Measurements from ENCODE around the gene TIAL1. TPM values are rescaled to one million over a fixed set of nuclear protein-coding genes. Genes with fewer than 3 reads are reported as not detected.

TIAL1 gene
- total and polyA plus RNA-seq, 2 experiments from 2014 or later = 92.6 to 131 TPM

- no peak for TF ChIP-seq ZNF462 (CRISPR knock-in tag; IDR thresholded peaks at IDR 0.05)
- no peak for TF ChIP-seq STAT1 (IDR thresholded peaks at IDR 0.05; ENCODE audit: unreplicated experiment)
- TF ChIP-seq ZNF114 (CRISPR knock-in tag; IDR thresholded peaks at IDR 0.05) = no peak
- TF ChIP-seq EZH2phosphoT487 (IDR thresholded peaks at IDR 0.05; ENCODE audit: unreplicated experiment) = no peak
- no peak for TF ChIP-seq EZH2 (IDR thresholded peaks at IDR 0.05; ENCODE audit: low read depth, unreplicated experiment)
- TF ChIP-seq CREB1 (CRISPR knock-in tag; IDR thresholded peaks at IDR 0.05; ENCODE audit: low read depth) = no peak
Observed at GRCh38 chr10:119536508-119537025, 60.2 kb downstream of the TIAL1 start (continued).

- no peak for DNase-seq (ENCODE audit: low spot score)
- H3K27ac ChIP-seq (ENCODE audit: low read depth) = no peak overlapping the region
- no peaks in the 10 kb centered on the region for H3K9me2 ChIP-seq (ENCODE audit: insufficient read depth)
- H3K4me3 Mint-ChIP-seq = no peak overlapping the region
- peaks cover 15% of the 10 kb centered on the region for H3K27me3 ChIP-seq (ENCODE audit: insufficient read depth)
- no peaks in the 10 kb centered on the region for H3F3A ChIP-seq (replicated peaks; ENCODE audit: low read depth)
- H3K4me2 ChIP-seq = no peak overlapping the region
- no peaks in the 10 kb centered on the region for H3K9me3 Mint-ChIP-seq
- no peak; the same call in 2 of the 3 replicates for ATAC-seq
- no peaks in the 10 kb centered on the region for H3K36me3 ChIP-seq (ENCODE audit: insufficient read depth)
- TF ChIP-seq ZNF114 (CRISPR knock-in tag; IDR thresholded peaks at IDR 0.05) (no peak), CREB1 (CRISPR knock-in tag; IDR thresholded peaks at IDR 0.05; ENCODE audit: low read depth) (no peak), STAT1 (IDR thresholded peaks at IDR 0.05; ENCODE audit: unreplicated experiment) (no peak), REST (IDR thresholded peaks at IDR 0.05; ENCODE audit: unreplicated experiment) (no peak), NANOG (IDR thresholded peaks at IDR 0.05; ENCODE audit: borderline replicate concordance) (no peak), ETS1 (IDR thresholded peaks at IDR 0.05) (no peak), EZH2 (IDR thresholded peaks at IDR 0.05; ENCODE audit: low read depth, unreplicated experiment) (no peak)
- H3K79me2 ChIP-seq (replicated peaks; ENCODE audit: insufficient read depth) = no peaks in the 10 kb centered on the region
- H3K27me3 Mint-ChIP-seq (ENCODE audit: insufficient read depth, low read depth, poor library complexity) = peaks cover 20% of the 10 kb centered on the region
- H2AFZ ChIP-seq = no peak overlapping the region
- H3K4me3 ChIP-seq = no peak overlapping the region
- no peak overlapping the region for H3K27ac Mint-ChIP-seq
- no peaks in the 10 kb centered on the region; the same call in 2 of the 3 replicates for H3K36me3 Mint-ChIP-seq (ENCODE audit: low read depth)
- 0 out of 2 replicates have a peak, but pooled peaks cover under 1% of the 10 kb centered on the region for H3K4me1 ChIP-seq (ENCODE audit: insufficient read depth)
- no peaks in the 10 kb centered on the region; the same call in 1 of the 2 replicates for H4K20me1 ChIP-seq (replicated peaks; ENCODE audit: insufficient read depth)
- peaks cover 15% of the 10 kb centered on the region for H3K4me1 Mint-ChIP-seq
Observed at GRCh38 chr10:119535837-119536507, 60.8 kb downstream of the TIAL1 start.
